HG02759 (cell line): ENCODE results near the gene COL5A1.

ENCODE experiments used
- ATAC-seq: cut with Tn5 transposase; IDR thresholded peaks from one replicate; pipeline ENCODE4 v1.9.1; 2021; ENCODE audit warnings: mild to moderate bottlenecking, moderate library complexity; ENCODE audit not compliant: unreplicated experiment

The COL5A1 gene

GRCh38 chr9:134606951-134607731 lies 34.5 kb upstream of the COL5A1 start:
- ATAC-seq = no peak

GRCh38 chr9:134607971-134608370 lies 33.6 kb upstream of the COL5A1 start:
- no peak for ATAC-seq

- no peak for ATAC-seq
These were observed 30.6 kb upstream of the COL5A1 start for GRCh38 chr9:134611046-134611445.

- ATAC-seq = no peak
These were observed 29.3 kb upstream of the COL5A1 start for GRCh38 chr9:134612309-134612708.

GRCh38 chr9:134612715-134613114 lies 28.9 kb upstream of the COL5A1 start:
- ATAC-seq = no peak

GRCh38 chr9:134614256-134614655 lies 27.3 kb upstream of the COL5A1 start:
- no peak for ATAC-seq

GRCh38 chr9:134616341-134616740 lies 25.3 kb upstream of the COL5A1 start:
- ATAC-seq = no peak

GRCh38 chr9:134617246-134617645 lies 24.4 kb upstream of the COL5A1 start:
- no peak for ATAC-seq

- no peak for ATAC-seq
These were observed 23.8 kb upstream of the COL5A1 start for GRCh38 chr9:134617836-134618162.

- ATAC-seq = no peak
These were observed 23.3 kb upstream of the COL5A1 start for GRCh38 chr9:134618163-134618832.

GRCh38 chr9:134618833-134619447 lies 22.7 kb upstream of the COL5A1 start:
- no peak for ATAC-seq

- ATAC-seq = no peak
These were observed 22.1 kb upstream of the COL5A1 start for GRCh38 chr9:134619448-134619982.

GRCh38 chr9:134619983-134620661 lies 21.5 kb upstream of the COL5A1 start:
- ATAC-seq = no peak

- ATAC-seq = no peak
These were observed 20.6 kb upstream of the COL5A1 start for GRCh38 chr9:134620751-134621557.

GRCh38 chr9:134621558-134622110 lies 20.0 kb upstream of the COL5A1 start:
- no peak for ATAC-seq

- no peak for ATAC-seq
These were observed 18.7 kb upstream of the COL5A1 start for GRCh38 chr9:134622896-134623257.

- no peak for ATAC-seq
These were observed 18.1 kb upstream of the COL5A1 start for GRCh38 chr9:134623258-134624066.

- ATAC-seq = no peak
These were observed 17.4 kb upstream of the COL5A1 start for GRCh38 chr9:134624137-134624591.

GRCh38 chr9:134624621-134625181 lies 16.9 kb upstream of the COL5A1 start:
- no peak for ATAC-seq
